Parathyroid adenoma (tissue), 2 donors: ENCODE results near the gene VPS11.

Source experiments
- H2AFZ ChIP-seq: fragments of 300-600 bp; sonication (generic); one replicate; pipeline ENCODE4 v1.7.0; 2017; ENCODE audit warnings: antibody characterized with exemption, mild to moderate bottlenecking
- H3K27ac ChIP-seq: fragments of 300-600 bp; sonication (generic); one replicate; pipeline ENCODE4 v1.7.0; 2017
- H3K27me3 ChIP-seq: fragments of 300-600 bp; sonication (generic); one replicate; pipeline ENCODE4 v1.7.0; 2017; ENCODE audit warnings: low read length; ENCODE audit not compliant: control insufficient read depth, insufficient read depth
- H3K36me3 ChIP-seq: fragments of 300-600 bp; sonication (generic); one replicate; pipeline ENCODE4 v1.7.0; 2017; ENCODE audit warnings: low read length; ENCODE audit not compliant: control insufficient read depth, insufficient read depth
- H3K4me1 ChIP-seq: fragments of 300-600 bp; sonication (generic); one replicate; pipeline ENCODE4 v1.7.0; 2017; ENCODE audit warnings: control low read depth
- H3K4me2 ChIP-seq: fragments of 300-600 bp; sonication (generic); one replicate; pipeline ENCODE4 v1.7.0; 2017; ENCODE audit warnings: low read length
- H3K4me3 ChIP-seq: fragments of 300-600 bp; sonication (generic); one replicate; pipeline ENCODE4 v1.7.0; 2017; ENCODE audit warnings: low read depth, low read length
- H3K79me2 ChIP-seq: fragments of 300-600 bp; sonication (generic); one replicate; pipeline ENCODE4 v1.7.0; 2017; ENCODE audit warnings: control low read depth
- H3K9ac ChIP-seq: fragments of 300-600 bp; sonication (generic); one replicate; pipeline ENCODE4 v1.7.0; 2017; ENCODE audit warnings: mild to moderate bottlenecking
- H3K9me3 ChIP-seq: fragments of 300-600 bp; sonication (generic); one replicate; pipeline ENCODE4 v1.7.0; 2017; ENCODE audit warnings: low read length; ENCODE audit not compliant: control insufficient read depth
- TF ChIP-seq, protein P1 (sequence below): fragments of 300-600 bp; sonication (generic); IDR thresholded peaks from one replicate; pipeline ENCODE4 v1.7.0; 2017; ENCODE audit warnings: antibody characterized with exemption, mild to moderate bottlenecking
- donor health status: primary hyperparathyroidism.

The VPS11 gene

DNA sequence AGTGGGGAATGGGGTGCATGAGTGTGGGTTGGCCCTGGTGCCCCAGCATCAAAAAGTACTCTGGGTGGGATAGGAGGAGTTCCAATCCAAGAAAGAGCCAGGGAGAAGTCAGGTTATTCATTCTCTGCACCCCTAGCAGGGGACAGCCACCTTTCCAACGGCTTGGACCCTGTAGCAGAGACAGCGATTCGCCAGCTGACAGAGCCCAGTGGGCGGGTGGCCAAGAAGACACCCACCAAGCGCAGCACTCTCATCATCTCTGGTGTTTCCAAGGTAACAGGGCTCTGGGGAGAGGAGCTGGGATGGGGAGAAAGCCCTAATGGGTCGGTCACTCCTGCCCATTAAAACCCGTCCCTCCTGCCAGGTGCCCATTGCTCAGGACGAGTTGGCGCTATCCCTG, 46.1 kb downstream of the VPS11 start:
- Histone ChIP-seq H3K27me3 (no peaks in the 10 kb centered on the region), H3K9me3 (no peaks in the 10 kb centered on the region), H3K27ac (no peak overlapping the region), H3K4me3 (no peak overlapping the region), H3K79me2 (no peaks in the 10 kb centered on the region), H2AFZ (no peak overlapping the region), H3K9ac (no peak overlapping the region), H3K4me1 (no peaks in the 10 kb centered on the region), H3K36me3 (no peaks in the 10 kb centered on the region), H3K4me2 (no peak overlapping the region)
- TF ChIP-seq, protein P1, sequence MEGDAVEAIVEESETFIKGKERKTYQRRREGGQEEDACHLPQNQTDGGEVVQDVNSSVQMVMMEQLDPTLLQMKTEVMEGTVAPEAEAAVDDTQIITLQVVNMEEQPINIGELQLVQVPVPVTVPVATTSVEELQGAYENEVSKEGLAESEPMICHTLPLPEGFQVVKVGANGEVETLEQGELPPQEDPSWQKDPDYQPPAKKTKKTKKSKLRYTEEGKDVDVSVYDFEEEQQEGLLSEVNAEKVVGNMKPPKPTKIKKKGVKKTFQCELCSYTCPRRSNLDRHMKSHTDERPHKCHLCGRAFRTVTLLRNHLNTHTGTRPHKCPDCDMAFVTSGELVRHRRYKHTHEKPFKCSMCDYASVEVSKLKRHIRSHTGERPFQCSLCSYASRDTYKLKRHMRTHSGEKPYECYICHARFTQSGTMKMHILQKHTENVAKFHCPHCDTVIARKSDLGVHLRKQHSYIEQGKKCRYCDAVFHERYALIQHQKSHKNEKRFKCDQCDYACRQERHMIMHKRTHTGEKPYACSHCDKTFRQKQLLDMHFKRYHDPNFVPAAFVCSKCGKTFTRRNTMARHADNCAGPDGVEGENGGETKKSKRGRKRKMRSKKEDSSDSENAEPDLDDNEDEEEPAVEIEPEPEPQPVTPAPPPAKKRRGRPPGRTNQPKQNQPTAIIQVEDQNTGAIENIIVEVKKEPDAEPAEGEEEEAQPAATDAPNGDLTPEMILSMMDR: no peak

DNA sequence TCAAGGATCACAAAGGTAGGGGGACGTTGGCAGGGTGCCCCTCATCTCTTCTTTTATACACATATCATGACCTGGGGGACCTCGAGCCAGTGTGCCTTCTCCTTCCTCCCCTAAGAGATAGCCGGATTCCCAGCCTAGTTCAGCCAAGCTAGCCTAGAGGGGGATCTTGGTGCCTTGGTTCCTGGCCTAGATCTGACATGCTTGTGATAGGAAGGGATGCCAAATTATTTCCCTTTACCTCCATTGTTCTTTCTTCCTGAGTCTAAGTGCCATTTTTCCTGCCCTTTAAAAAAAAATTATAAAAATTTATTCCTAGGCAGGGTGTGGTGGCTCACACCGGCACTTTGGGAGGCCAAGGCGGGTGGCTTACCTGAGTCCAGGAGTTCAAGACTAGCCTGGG, 46.7 kb downstream of the VPS11 start:
- Histone ChIP-seq H3K9ac (no peak overlapping the region), H3K27ac (no peak overlapping the region), H3K36me3 (no peaks in the 10 kb centered on the region), H3K4me1 (no peaks in the 10 kb centered on the region), H3K79me2 (no peaks in the 10 kb centered on the region), H3K4me2 (no peak overlapping the region), H3K4me3 (no peak overlapping the region), H3K27me3 (no peaks in the 10 kb centered on the region), H2AFZ (no peak overlapping the region), H3K9me3 (no peaks in the 10 kb centered on the region)
- TF ChIP-seq, protein P1: no peak

DNA sequence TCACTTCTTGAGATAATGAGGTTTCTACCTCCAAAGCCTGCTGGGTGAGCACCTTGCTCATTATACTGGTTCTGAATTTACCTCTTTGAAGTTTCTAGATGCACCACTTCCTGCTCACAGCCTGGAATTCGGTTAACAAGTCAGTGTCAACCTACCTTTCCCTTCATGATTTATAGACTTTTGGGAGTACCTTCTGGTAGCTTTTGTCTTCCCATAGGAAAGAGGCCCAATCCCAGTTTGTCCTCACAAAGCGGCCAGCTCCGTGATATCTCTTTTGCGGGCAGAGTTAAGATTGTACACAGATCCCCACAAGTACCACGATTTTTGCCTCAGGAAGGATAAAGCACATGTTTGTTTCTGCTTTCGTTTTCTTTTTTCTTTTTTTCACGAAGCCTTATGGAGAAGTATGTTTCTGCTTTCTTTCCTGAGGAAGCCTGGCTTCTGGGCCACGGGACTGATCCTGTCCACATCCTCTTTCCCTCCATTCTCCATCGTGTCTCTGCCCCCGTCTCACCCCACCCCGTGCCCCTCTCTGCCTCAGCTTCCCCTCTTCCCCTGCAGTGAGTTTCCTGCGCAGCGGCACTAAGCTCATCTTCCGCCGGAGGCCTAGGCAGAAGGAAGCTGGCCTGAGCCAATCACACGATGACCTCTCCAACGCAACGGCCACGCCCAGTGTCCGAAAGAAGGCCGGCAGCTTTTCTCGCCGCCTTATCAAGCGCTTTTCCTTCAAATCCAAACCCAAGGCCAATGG, 48.0 kb downstream of the VPS11 start:
- Histone ChIP-seq H3K9me3 (no peaks in the 10 kb centered on the region), H3K4me2 (no peak overlapping the region), H3K9ac (no peak overlapping the region), H3K27ac (no peak overlapping the region), H3K4me1 (peaks cover 3% of the 10 kb centered on the region), H2AFZ (no peak overlapping the region), H3K27me3 (no peaks in the 10 kb centered on the region), H3K36me3 (no peaks in the 10 kb centered on the region), H3K79me2 (no peaks in the 10 kb centered on the region), H3K4me3 (no peak overlapping the region)
- TF ChIP-seq, protein P1: no peak

DNA sequence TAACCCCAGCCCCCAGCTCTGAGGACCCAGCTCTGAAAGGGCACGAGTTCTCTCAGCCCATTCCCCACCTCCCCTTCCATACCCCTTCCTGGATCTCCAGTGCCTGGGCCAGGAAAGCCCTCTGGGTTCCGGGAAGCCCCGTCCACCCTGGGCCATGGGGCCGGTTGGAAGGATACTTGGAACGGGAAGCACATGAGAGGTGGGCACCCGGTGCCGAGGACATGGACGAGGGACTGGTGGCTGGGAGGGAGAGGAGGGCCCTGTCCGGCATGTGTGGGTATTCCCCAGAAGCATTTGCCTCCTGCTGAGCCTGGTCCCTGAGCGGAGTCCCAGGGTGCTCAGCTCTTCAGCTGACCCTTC, 48.6 kb downstream of the VPS11 start:
- TF ChIP-seq, protein P1: no peak
- H3K4me1 ChIP-seq: peaks cover 5% of the 10 kb centered on the region
- no peak overlapping the region for H3K27ac ChIP-seq
- H3K79me2 ChIP-seq: no peaks in the 10 kb centered on the region
- no peak overlapping the region for H3K4me2 ChIP-seq
- no peak overlapping the region for H3K9ac ChIP-seq
- H2AFZ ChIP-seq: no peak overlapping the region
- no peaks in the 10 kb centered on the region for H3K36me3 ChIP-seq
- H3K4me3 ChIP-seq: no peak overlapping the region
- H3K27me3 ChIP-seq: no peaks in the 10 kb centered on the region
- H3K9me3 ChIP-seq: no peaks in the 10 kb centered on the region

DNA sequence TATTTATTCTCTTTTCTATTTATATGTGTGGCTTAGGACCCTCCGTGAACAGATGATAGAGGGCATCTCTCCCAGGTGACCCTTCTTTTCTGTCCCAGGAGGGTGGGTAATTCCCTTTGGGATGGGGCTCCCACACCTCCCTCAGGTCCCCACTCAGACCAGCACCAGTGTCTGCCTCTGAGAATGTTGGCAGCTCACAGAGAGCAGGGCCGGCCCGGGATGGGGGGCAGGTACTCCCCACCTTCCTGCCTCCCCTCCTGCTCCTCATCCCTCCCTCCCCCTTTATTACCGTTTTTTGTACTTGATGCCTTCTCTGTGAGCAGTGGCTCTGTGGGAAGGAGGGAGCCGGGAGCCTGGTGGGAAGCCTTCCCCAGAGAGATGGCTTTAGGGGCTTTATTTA, 49.0 kb downstream of the VPS11 start:
- Histone ChIP-seq H3K4me3 (no peak overlapping the region), H3K27ac (no peak overlapping the region), H3K4me2 (no peak overlapping the region), H3K79me2 (no peaks in the 10 kb centered on the region), H3K27me3 (no peaks in the 10 kb centered on the region), H2AFZ (no peak overlapping the region), H3K36me3 (no peaks in the 10 kb centered on the region), H3K9me3 (no peaks in the 10 kb centered on the region), H3K4me1 (peaks cover 5% of the 10 kb centered on the region), H3K9ac (no peak overlapping the region)
- TF ChIP-seq, protein P1: no peak
